C4-2B (cell line): ENCODE measurements around the gene LGR6.

Source experiments
- ZFX ChIP-seq: fragments of 450-650 bp; IDR thresholded peaks from 2 replicates; pipeline ENCODE4 v1.6.1; 2017
- TF ChIP-seq, protein P1 (sequence below): fragments of 450-650 bp; conservative IDR thresholded peaks from 2 replicates; pipeline ENCODE4 v1.5.1; 2017; ENCODE audit warnings: mild to moderate bottlenecking

DNA sequence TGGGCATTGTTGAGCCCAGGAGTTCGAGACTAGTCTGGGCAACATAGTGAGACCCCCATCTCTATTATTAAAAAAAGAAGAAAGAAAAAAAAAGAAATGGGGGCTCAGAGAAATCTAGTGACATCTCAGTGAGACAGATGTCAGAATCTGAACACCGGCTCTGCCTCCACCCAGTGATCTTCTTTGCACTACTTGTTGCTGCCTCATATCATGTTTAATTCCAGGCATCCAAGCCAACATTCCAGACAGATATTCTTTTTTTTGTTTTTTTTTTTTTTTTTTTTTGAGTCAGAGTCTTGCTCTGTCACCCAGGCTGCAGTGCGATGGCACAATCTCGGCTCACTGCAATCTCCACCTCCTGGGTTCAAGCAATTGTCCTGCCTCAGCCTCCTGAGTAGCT is 44.0 kb upstream of the LGR6 start:
- TF ChIP-seq, protein P1, sequence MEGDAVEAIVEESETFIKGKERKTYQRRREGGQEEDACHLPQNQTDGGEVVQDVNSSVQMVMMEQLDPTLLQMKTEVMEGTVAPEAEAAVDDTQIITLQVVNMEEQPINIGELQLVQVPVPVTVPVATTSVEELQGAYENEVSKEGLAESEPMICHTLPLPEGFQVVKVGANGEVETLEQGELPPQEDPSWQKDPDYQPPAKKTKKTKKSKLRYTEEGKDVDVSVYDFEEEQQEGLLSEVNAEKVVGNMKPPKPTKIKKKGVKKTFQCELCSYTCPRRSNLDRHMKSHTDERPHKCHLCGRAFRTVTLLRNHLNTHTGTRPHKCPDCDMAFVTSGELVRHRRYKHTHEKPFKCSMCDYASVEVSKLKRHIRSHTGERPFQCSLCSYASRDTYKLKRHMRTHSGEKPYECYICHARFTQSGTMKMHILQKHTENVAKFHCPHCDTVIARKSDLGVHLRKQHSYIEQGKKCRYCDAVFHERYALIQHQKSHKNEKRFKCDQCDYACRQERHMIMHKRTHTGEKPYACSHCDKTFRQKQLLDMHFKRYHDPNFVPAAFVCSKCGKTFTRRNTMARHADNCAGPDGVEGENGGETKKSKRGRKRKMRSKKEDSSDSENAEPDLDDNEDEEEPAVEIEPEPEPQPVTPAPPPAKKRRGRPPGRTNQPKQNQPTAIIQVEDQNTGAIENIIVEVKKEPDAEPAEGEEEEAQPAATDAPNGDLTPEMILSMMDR, result no peak
- no peak for TF ChIP-seq ZFX
